Ishikawa (cell line): ENCODE data around the gene C10orf53.

ENCODE experiments used
- CREB1 ChIP-seq: IDR thresholded peaks from 2 replicates; pipeline ENCODE4 v1.6.1; 2012; ENCODE audit warnings: low read depth
- EP300 ChIP-seq: IDR thresholded peaks from 2 replicates; pipeline ENCODE4 v1.6.1; 2012; ENCODE audit warnings: borderline replicate concordance
- NFIC ChIP-seq: IDR thresholded peaks from 2 replicates; pipeline ENCODE4 v1.6.1; 2012
- TAF1 ChIP-seq: IDR thresholded peaks from 2 replicates; pipeline ENCODE4 v1.6.1; 2012; ENCODE audit warnings: low read depth, mild to moderate bottlenecking
- TCF12 ChIP-seq: IDR thresholded peaks from 2 replicates; pipeline ENCODE4 v1.6.1; 2012; ENCODE audit warnings: low read depth
- TEAD4 ChIP-seq: IDR thresholded peaks from 2 replicates; pipeline ENCODE4 v1.6.1; 2012
- YY1 ChIP-seq: IDR thresholded peaks from 2 replicates; pipeline ENCODE4 v1.6.1; 2012; ENCODE audit warnings: low read depth
- ZBTB7A ChIP-seq: IDR thresholded peaks from 2 replicates; pipeline ENCODE4 v1.6.1; 2012; ENCODE audit warnings: low read depth
- TF ChIP-seq, protein P1 (sequence below): IDR thresholded peaks from 2 replicates; pipeline ENCODE4 v1.6.1; 2012; ENCODE audit warnings: low read depth, mild to moderate bottlenecking
- TF ChIP-seq, protein P2 (sequence below): IDR thresholded peaks from 2 replicates; pipeline ENCODE4 v1.6.1; 2012
- TF ChIP-seq, protein P3 (sequence below): IDR thresholded peaks from 2 replicates; pipeline ENCODE4 v1.6.1; 2012

DNA sequence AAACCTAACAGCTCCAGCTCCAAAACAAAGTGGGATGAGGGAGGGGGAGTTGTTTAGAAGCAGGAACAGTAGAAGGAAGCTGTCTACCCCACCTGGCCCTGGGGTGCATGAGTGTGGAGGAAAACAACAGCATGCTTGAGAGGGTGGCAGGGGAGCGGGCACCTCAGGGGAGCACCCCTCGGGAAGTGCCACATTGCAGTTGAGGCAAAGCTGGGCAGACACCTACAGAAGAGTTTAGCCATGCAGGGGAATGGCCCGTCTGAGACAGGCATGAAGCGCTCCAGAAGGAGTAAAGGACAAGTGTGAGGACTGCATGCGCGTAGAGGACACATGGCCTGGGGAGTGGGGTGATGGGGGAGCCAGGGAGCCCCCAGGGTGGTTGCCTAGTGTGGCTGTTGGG is 47.5 kb upstream of the C10orf53 start:
- TF ChIP-seq CREB1 (no peak), EP300 (no peak), TEAD4 (no peak), NFIC (no peak), YY1 (no peak), ZBTB7A (no peak), TCF12 (no peak), TAF1 (no peak)
- TF ChIP-seq, protein P1, sequence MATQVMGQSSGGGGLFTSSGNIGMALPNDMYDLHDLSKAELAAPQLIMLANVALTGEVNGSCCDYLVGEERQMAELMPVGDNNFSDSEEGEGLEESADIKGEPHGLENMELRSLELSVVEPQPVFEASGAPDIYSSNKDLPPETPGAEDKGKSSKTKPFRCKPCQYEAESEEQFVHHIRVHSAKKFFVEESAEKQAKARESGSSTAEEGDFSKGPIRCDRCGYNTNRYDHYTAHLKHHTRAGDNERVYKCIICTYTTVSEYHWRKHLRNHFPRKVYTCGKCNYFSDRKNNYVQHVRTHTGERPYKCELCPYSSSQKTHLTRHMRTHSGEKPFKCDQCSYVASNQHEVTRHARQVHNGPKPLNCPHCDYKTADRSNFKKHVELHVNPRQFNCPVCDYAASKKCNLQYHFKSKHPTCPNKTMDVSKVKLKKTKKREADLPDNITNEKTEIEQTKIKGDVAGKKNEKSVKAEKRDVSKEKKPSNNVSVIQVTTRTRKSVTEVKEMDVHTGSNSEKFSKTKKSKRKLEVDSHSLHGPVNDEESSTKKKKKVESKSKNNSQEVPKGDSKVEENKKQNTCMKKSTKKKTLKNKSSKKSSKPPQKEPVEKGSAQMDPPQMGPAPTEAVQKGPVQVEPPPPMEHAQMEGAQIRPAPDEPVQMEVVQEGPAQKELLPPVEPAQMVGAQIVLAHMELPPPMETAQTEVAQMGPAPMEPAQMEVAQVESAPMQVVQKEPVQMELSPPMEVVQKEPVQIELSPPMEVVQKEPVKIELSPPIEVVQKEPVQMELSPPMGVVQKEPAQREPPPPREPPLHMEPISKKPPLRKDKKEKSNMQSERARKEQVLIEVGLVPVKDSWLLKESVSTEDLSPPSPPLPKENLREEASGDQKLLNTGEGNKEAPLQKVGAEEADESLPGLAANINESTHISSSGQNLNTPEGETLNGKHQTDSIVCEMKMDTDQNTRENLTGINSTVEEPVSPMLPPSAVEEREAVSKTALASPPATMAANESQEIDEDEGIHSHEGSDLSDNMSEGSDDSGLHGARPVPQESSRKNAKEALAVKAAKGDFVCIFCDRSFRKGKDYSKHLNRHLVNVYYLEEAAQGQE, result no peak
- TF ChIP-seq, protein P2, sequence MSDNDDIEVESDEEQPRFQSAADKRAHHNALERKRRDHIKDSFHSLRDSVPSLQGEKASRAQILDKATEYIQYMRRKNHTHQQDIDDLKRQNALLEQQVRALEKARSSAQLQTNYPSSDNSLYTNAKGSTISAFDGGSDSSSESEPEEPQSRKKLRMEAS, result no peak
- TF ChIP-seq, protein P3, sequence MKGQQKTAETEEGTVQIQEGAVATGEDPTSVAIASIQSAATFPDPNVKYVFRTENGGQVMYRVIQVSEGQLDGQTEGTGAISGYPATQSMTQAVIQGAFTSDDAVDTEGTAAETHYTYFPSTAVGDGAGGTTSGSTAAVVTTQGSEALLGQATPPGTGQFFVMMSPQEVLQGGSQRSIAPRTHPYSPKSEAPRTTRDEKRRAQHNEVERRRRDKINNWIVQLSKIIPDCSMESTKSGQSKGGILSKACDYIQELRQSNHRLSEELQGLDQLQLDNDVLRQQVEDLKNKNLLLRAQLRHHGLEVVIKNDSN, result no peak
